ENCODE results near the gene RHBDL1. TPM values are rescaled to one million over a fixed set of nuclear protein-coding genes. Genes with fewer than 3 reads are reported as not detected.

The RHBDL1 gene
- total and polyA plus RNA-seq, 2 of the 8 experiments (the other 6 are each of a cell fraction or from before 2014, with no cell fraction given) = 4.0 to 8.1 TPM

DNA sequence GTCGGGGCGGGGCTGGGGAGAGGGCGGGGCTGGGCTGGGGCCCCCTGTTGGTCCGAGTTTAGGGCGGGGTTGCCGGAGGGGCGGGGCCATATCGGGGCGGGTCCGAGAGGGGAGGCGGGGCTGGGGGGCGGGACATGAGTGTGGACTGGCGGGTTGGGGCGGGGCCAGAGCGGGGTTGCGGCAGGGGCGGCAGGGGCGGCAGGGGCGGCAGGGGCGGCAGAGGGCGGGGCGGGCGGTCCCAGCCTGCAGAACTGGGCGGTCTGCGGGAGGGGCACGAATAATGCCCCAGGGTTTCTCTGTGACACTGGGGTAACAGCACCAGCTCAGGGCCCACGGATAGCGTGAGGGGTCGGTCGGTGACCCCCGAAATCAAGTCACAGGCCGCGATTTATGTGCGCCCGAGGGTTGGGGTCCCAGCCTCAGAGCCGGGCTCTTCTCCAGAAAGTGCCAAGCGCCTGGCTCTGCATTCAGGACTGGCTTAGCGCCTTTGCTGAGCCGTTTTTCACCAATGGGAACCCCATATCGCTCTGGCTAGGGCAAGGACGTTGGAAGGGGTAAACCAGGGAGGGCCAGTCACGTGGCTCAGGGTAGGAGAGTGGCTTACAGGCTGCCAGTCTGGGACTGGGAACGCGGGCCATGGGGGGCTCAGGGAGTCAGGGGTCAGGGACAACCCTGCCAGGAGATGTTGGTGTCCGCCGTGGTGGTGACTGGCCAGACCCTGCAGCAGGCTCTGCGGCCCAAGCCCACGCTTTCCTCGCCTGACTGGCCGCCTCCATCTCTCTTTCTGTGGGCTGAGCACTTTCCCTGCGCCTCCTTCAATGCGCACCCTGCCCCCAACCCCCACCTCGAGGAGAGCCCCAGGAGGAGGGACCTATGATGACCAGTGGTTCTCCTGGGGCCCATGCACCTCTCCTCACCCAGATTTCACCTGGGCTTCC, 38.1 kb upstream of the RHBDL1 start:
- no peak overlapping the region for H3K9ac ChIP-seq (replicated peaks in 1 of 4; ENCODE audit: extremely low read depth in 1 of 4, low read depth in 3 of 4, low read length in 3 of 4)
- H3K27me3 ChIP-seq (replicated peaks in 1 of 4; ENCODE audit: control insufficient read depth in 3 of 4, extremely low read depth in 1 of 4, insufficient read depth in 3 of 4, low read length in 3 of 4) = no peaks in the 10 kb centered on the region
- H3K79me1 ChIP-seq (ENCODE audit: low read depth, low read length) = no peaks in the 10 kb centered on the region
- no peak overlapping the region for H2AK5ac ChIP-seq (ENCODE audit: low read depth, low read length)
- peak overlapping the region; percentile 84 for H4K91ac ChIP-seq (replicated peaks; ENCODE audit: insufficient read length, low read length)
- H2BK15ac ChIP-seq (ENCODE audit: low read length) = peak overlapping the region; percentile 96; the same call in 1 of the 2 replicates
- peak overlapping the region; percentile 94 for H2BK5ac ChIP-seq (ENCODE audit: low read depth, low read length)
- WGBS, 2 experiments (ENCODE audit: extremely low coverage in 1 of 2, insufficient coverage in 1 of 2, insufficient read length in 1 of 2, insufficient replicate concordance in 2 of 2, low coverage in 1 of 2, low lambda C conversion rate in 2 of 2, missing lambda C conversion rate in 1 of 2) = 60% methylated on average over 17 of the region's 53 CpGs; no CpG with 5 or more reads in 1 of the 2 experiments
- peak overlapping the region; percentile 47 for H2BK120ac ChIP-seq (replicated peaks; ENCODE audit: low read depth, low read length)
- peak overlapping the region; percentile 62 to 88 for H3K4me2 ChIP-seq (ENCODE audit: insufficient read depth in 1 of 2, low read depth in 2 of 2, low read length in 2 of 2)
- 0 out of 2 replicates have a peak overlapping the region, but pooled peaks have one; percentile 92 for H2BK12ac ChIP-seq (ENCODE audit: low read depth, low read length)
- peaks cover 0 to 29% (median 18%) of the 10 kb centered on the region in 4 experiments; a peak in 6 of 7 replicates for H3K4me1 ChIP-seq (replicated peaks in 1 of 4; ENCODE audit: control insufficient read depth in 3 of 4, insufficient read depth in 4 of 4, low read length in 3 of 4)
- H3K18ac ChIP-seq (ENCODE audit: extremely low read depth, low read length) = peak overlapping the region; percentile 96
- no peaks in the 10 kb centered on the region for H3K9me3 ChIP-seq (ENCODE audit: insufficient read depth in 2 of 2, low read depth in 1 of 2, low read length in 1 of 2)
- H4K5ac ChIP-seq (ENCODE audit: insufficient read length, low read depth, low read length) = peak overlapping the region; percentile 60
- peaks cover 0 to 6% of the 10 kb centered on the region in 2 experiments; a peak in 1 of 4 replicates for H3K79me2 ChIP-seq (ENCODE audit: control insufficient read depth in 1 of 2, insufficient read depth in 2 of 2, low read length in 2 of 2)
- DNase-seq (ENCODE audit: low read depth in 1 of 2, low spot score in 2 of 2) (peak in 1 of 2 experiments; percentile 91), FAIRE-seq (no peak)
- H4K8ac ChIP-seq (ENCODE audit: extremely low read depth, insufficient read depth, low read length) = peak overlapping the region; percentile 62; the same call in 1 of the 2 replicates
- peaks cover 9% of the 10 kb centered on the region; the same call in 1 of the 2 replicates for H3K23me2 ChIP-seq (ENCODE audit: low read depth, low read length)
- peaks cover 0 to 21% (median 3%) of the 10 kb centered on the region in 4 experiments; a peak in 4 of 8 replicates for H3K36me3 ChIP-seq (ENCODE audit: control insufficient read depth in 2 of 4, insufficient read depth in 4 of 4, low read length in 3 of 4)
- no peak overlapping the region for H3K23ac ChIP-seq (ENCODE audit: insufficient read length)
- peaks cover 3 to 8% of the 10 kb centered on the region in 2 experiments for H4K20me1 ChIP-seq (replicated peaks in 1 of 2; ENCODE audit: control insufficient read depth in 1 of 2, insufficient read depth in 2 of 2, low read length in 2 of 2)
- peak overlapping the region; percentile 81 for H3K4ac ChIP-seq (replicated peaks; ENCODE audit: insufficient read length, low read depth, low read length)
- peak overlapping the region; percentile 82 for H3K56ac ChIP-seq (replicated peaks; ENCODE audit: insufficient read length, low read depth, low read length)
- 0 out of 2 replicates have a peak overlapping the region, but pooled peaks have one; percentile 34 for H2AFZ ChIP-seq (ENCODE audit: low read length)
- no peak overlapping the region for H2BK20ac ChIP-seq (ENCODE audit: low read length)
- no peak overlapping the region for H3K14ac ChIP-seq (ENCODE audit: insufficient read length)
- ChIA-PET POLR2A (ENCODE audit: partially characterized antibody) (interaction anchor here (0.6 to 2.7 kb wide), 21 partner anchors 9 to 253 kb away, joined by 3 to 16 read pairs (median 3); partner anchors contain the start of genes WDR24 and WDR90), CTCF (ENCODE audit: partially characterized antibody) (interaction anchor here (0.8 to 2.9 kb wide), 16 partner anchors 8 to 142 kb away, joined by 3 to 24 read pairs (median 4); partner anchors contain the start of genes NHLRC4 and WDR90)
- H3K4me3 ChIP-seq (ENCODE audit: extremely low read depth in 1 of 4, insufficient read depth in 2 of 4, low read depth in 3 of 4, low read length in 4 of 4) = peak overlapping the region; percentile 73 to 89 (median 77)
- H3K27ac ChIP-seq (ENCODE audit: low read depth, low read length) = peak overlapping the region; percentile 53; the same call in 1 of the 2 replicates
- TF ChIP-seq, protein P1, sequence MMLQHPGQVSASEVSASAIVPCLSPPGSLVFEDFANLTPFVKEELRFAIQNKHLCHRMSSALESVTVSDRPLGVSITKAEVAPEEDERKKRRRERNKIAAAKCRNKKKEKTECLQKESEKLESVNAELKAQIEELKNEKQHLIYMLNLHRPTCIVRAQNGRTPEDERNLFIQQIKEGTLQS (IDR thresholded peaks at IDR 0.05; ENCODE audit: insufficient read depth, low read depth, low read length) = 0 out of 2 replicates have a peak, but pooled peaks have one; percentile 10
- TF ChIP-seq SIX5 (IDR thresholded peaks at IDR 0.05; ENCODE audit: low read depth, low read length) (no peak), TBP (IDR thresholded peaks at IDR 0.05; ENCODE audit: low read depth, low read length) (no peak), EZH2 (IDR thresholded peaks at IDR 0.05; ENCODE audit: low read depth, low read length, severe bottlenecking) (no peak), NANOG (IDR thresholded peaks at IDR 0.05; ENCODE audit: insufficient read depth, low read depth, low read length, poor library complexity, severe bottlenecking) (no peak), POLR2AphosphoS5 (IDR thresholded peaks at IDR 0.05; ENCODE audit: low read depth, low read length) (no peak), CHD1 (IDR thresholded peaks at IDR 0.05; ENCODE audit: low read depth, low read length) (no peak)
- TF ChIP-seq, protein P2, sequence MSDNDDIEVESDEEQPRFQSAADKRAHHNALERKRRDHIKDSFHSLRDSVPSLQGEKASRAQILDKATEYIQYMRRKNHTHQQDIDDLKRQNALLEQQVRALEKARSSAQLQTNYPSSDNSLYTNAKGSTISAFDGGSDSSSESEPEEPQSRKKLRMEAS (IDR thresholded peaks at IDR 0.05) = peak; percentile 47; the same call in 1 of the 2 replicates
